H1 (cell line): ENCODE measurements around the gene PRKAR1B. TPM values are rescaled to one million over a fixed set of nuclear protein-coding genes. Genes with fewer than 3 reads are reported as not detected.

Experiments
- CTCF ChIA-PET: fragments of 300-600 bp; sonication (Branson Sonifier 250); formaldehyde crosslinking; loops from one replicate; lab custom pipeline; 2021; ENCODE audit not compliant: partially characterized antibody; lab: Charles Lee
- POLR2A ChIA-PET: fragments of 300-600 bp; sonication (Branson Sonifier 250); formaldehyde crosslinking; loops from one replicate; lab custom pipeline; 2021; ENCODE audit warnings: inconsistent platforms; ENCODE audit not compliant: partially characterized antibody; lab: Charles Lee
- DNase-seq, 2 experiments: peaks; one replicate each; pipeline versions ENCODE4 v3.0.0 to v3.0.0-alpha.2; 2010 to 2022; ENCODE audit warnings: low spot score in 2 of 2, low read depth in 1 of 2, mixed read lengths in 1 of 2
- FAIRE-seq: peaks from 2 replicates; lab custom pipeline; 2011; peaks lifted over from hg19 to GRCh38; lab: Jason Lieb, UNC
- H2AFZ ChIP-seq: 2 replicates; pipeline ENCODE4 v1.8.1; 2012; ENCODE audit warnings: low read length, inconsistent platforms
- H2AK5ac ChIP-seq: 2 replicates; pipeline ENCODE4 v1.6.1; 2013; ENCODE audit warnings: low read depth, low read length
- H2BK120ac ChIP-seq: replicated peaks from 2 replicates; pipeline ENCODE3; 2013; ENCODE audit warnings: low read depth, low read length, inconsistent platforms
- H2BK12ac ChIP-seq: 2 replicates; pipeline ENCODE4 v1.6.1; 2013; ENCODE audit warnings: low read depth, low read length
- H2BK15ac ChIP-seq: 2 replicates; pipeline ENCODE4 v1.6.1; 2013; ENCODE audit warnings: low read length
- H2BK20ac ChIP-seq: 2 replicates; pipeline ENCODE4 v1.6.1; 2013; ENCODE audit warnings: low read length
- H2BK5ac ChIP-seq: 2 replicates; pipeline ENCODE4 v1.6.1; 2013; ENCODE audit warnings: low read depth, low read length
- H3K14ac ChIP-seq: 2 replicates; pipeline ENCODE4 v1.6.1; 2013; ENCODE audit warnings: inconsistent platforms; ENCODE audit not compliant: insufficient read length
- H3K18ac ChIP-seq: 2 replicates; pipeline ENCODE4 v1.6.1; 2013; ENCODE audit warnings: low read length; ENCODE audit errors: extremely low read depth
- H3K23ac ChIP-seq: 2 replicates; pipeline ENCODE4 v1.6.1; 2013; ENCODE audit warnings: inconsistent platforms; ENCODE audit not compliant: insufficient read length
- H3K23me2 ChIP-seq: 2 replicates; pipeline ENCODE4 v1.6.1; 2013; ENCODE audit warnings: low read depth, low read length
- H3K27ac ChIP-seq: 2 replicates; pipeline ENCODE4 v1.6.1; 2011; ENCODE audit warnings: low read depth, low read length, inconsistent platforms
- H3K27me3 ChIP-seq, 4 experiments: replicated peaks in 1 of 4; 1 replicate in 1 of 4; 2 replicates in 3 of 4; pipeline versions ENCODE4 v1.6.1 to v1.8.1; 2011 to 2013; ENCODE audit warnings: low read length in 3 of 4, mild to moderate bottlenecking in 3 of 4, inconsistent platforms in 2 of 4, mixed read lengths in 2 of 4, moderate library complexity in 1 of 4; ENCODE audit not compliant: control insufficient read depth in 3 of 4, insufficient read depth in 3 of 4; ENCODE audit errors: extremely low read depth in 1 of 4
- H3K36me3 ChIP-seq, 4 experiments: 2 replicates each; pipeline versions ENCODE4 v1.6.1 to v1.8.1; 2011 to 2013; ENCODE audit warnings: mild to moderate bottlenecking in 4 of 4, low read length in 3 of 4, moderate library complexity in 2 of 4, control low read depth in 1 of 4, inconsistent platforms in 1 of 4; ENCODE audit not compliant: insufficient read depth in 4 of 4, control insufficient read depth in 2 of 4
- H3K4ac ChIP-seq: replicated peaks from 2 replicates; pipeline ENCODE3; 2013; ENCODE audit warnings: low read length, low read depth, mixed read lengths, inconsistent platforms; ENCODE audit not compliant: insufficient read length
- H3K4me1 ChIP-seq, 4 experiments: replicated peaks in 1 of 4; 1 replicate in 1 of 4; 2 replicates in 3 of 4; pipeline versions ENCODE4 v1.6.1 to v1.8.1; 2011 to 2013; ENCODE audit warnings: low read length in 3 of 4, inconsistent platforms in 2 of 4, mixed read lengths in 1 of 4; ENCODE audit not compliant: insufficient read depth in 4 of 4, control insufficient read depth in 3 of 4
- H3K4me2 ChIP-seq, 2 experiments: 2 replicates each; pipeline versions ENCODE4 v1.6.1 to v1.8.1; 2011 to 2013; ENCODE audit warnings: low read depth in 2 of 2, low read length in 2 of 2, control low read depth in 1 of 2, inconsistent platforms in 1 of 2, mild to moderate bottlenecking in 1 of 2; ENCODE audit not compliant: insufficient read depth in 1 of 2
- H3K4me3 ChIP-seq, 4 experiments: fragments of 200-600, 300-600 bp in 1 of 4; sonication (generic), shearing (Covaris generic), sonication (Bioruptor Twin) in 1 of 4; 2 replicates each; pipeline versions ENCODE4 v1.5.1 to v1.8.1; 2011 to 2016; ENCODE audit warnings: low read length in 4 of 4, low read depth in 3 of 4, control low read depth in 2 of 4, inconsistent platforms in 2 of 4, mild to moderate bottlenecking in 2 of 4, mixed read lengths in 1 of 4, moderate library complexity in 1 of 4; ENCODE audit not compliant: insufficient read depth in 2 of 4; ENCODE audit errors: extremely low read depth in 1 of 4
- H3K56ac ChIP-seq: replicated peaks from 2 replicates; pipeline ENCODE3; 2013; ENCODE audit warnings: low read depth, mild to moderate bottlenecking, mixed read lengths, low read length, inconsistent platforms; ENCODE audit not compliant: insufficient read length
- H3K79me1 ChIP-seq: 2 replicates; pipeline ENCODE4 v1.6.1; 2013; ENCODE audit warnings: low read depth, low read length, control low read depth
- H3K79me2 ChIP-seq, 2 experiments: 2 replicates each; pipeline versions ENCODE4 v1.6.1 to v1.8.1; 2012 to 2013; ENCODE audit warnings: low read length in 2 of 2, mild to moderate bottlenecking in 2 of 2, inconsistent platforms in 1 of 2; ENCODE audit not compliant: insufficient read depth in 2 of 2, control insufficient read depth in 1 of 2
- H3K9ac ChIP-seq, 4 experiments: replicated peaks in 1 of 4; 1 replicate in 1 of 4; 2 replicates in 3 of 4; pipeline versions ENCODE4 v1.6.1 to v1.8.1; 2011 to 2013; ENCODE audit warnings: low read depth in 3 of 4, low read length in 3 of 4, control low read depth in 2 of 4, mild to moderate bottlenecking in 2 of 4, moderate library complexity in 2 of 4, inconsistent platforms in 1 of 4; ENCODE audit errors: extremely low read depth in 1 of 4
- H3K9me3 ChIP-seq, 2 experiments: 2 replicates each; pipeline versions ENCODE4 v1.6.1 to v1.8.1; 2012 to 2013; ENCODE audit warnings: mild to moderate bottlenecking in 2 of 2, moderate library complexity in 2 of 2, control low read depth in 1 of 2, inconsistent platforms in 1 of 2, low read depth in 1 of 2, low read length in 1 of 2, mixed read lengths in 1 of 2; ENCODE audit not compliant: insufficient read depth in 2 of 2
- H4K20me1 ChIP-seq, 2 experiments: replicated peaks in 1 of 2; 2 replicates each; pipeline versions ENCODE3 to v1.8.1; 2011 to 2013; ENCODE audit warnings: inconsistent platforms in 2 of 2, low read length in 2 of 2, mild to moderate bottlenecking in 1 of 2; ENCODE audit not compliant: insufficient read depth in 2 of 2, control insufficient read depth in 1 of 2
- H4K5ac ChIP-seq: 2 replicates; pipeline ENCODE4 v1.6.1; 2013; ENCODE audit warnings: low read length, low read depth, mixed read lengths, inconsistent platforms; ENCODE audit not compliant: insufficient read length
- H4K8ac ChIP-seq: 2 replicates; pipeline ENCODE4 v1.8.0; 2013; ENCODE audit warnings: mild to moderate bottlenecking, moderate library complexity, low read length, inconsistent platforms; ENCODE audit not compliant: insufficient read depth; ENCODE audit errors: extremely low read depth
- H4K91ac ChIP-seq: replicated peaks from 2 replicates; pipeline ENCODE3; 2013; ENCODE audit warnings: low read length, mixed read lengths, inconsistent platforms; ENCODE audit not compliant: insufficient read length
- EGR1 ChIP-seq: IDR thresholded peaks from 2 replicates; pipeline ENCODE4 v1.6.1; 2011; ENCODE audit warnings: low read depth, low read length, borderline replicate concordance
- EZH2 ChIP-seq: fragments of 200-600 bp; sonication (generic); IDR thresholded peaks from 2 replicates; pipeline ENCODE4 v1.7.1; 2012; ENCODE audit warnings: low read depth, mild to moderate bottlenecking, moderate library complexity, low read length, inconsistent platforms; ENCODE audit not compliant: severe bottlenecking
- HDAC2 ChIP-seq, 2 experiments: fragments of 300-600 bp in 1 of 2; sonication (generic) in 1 of 2; IDR thresholded peaks; 2 replicates each; pipeline ENCODE4 v1.6.1; 2011 to 2012; ENCODE audit warnings: low read depth in 2 of 2, low read length in 2 of 2, mild to moderate bottlenecking in 2 of 2, moderate library complexity in 2 of 2, borderline replicate concordance in 1 of 2, inconsistent platforms in 1 of 2
- JUN ChIP-seq: IDR thresholded peaks from 2 replicates; pipeline ENCODE4 v1.6.1; 2011; ENCODE audit warnings: low read depth, mild to moderate bottlenecking, improper control_type of control experiment, low read length
- JUND ChIP-seq: IDR thresholded peaks from 2 replicates; pipeline ENCODE4 v1.6.1; 2011; ENCODE audit warnings: mild to moderate bottlenecking, improper control_type of control experiment, low read length
- MAFK ChIP-seq: IDR thresholded peaks from 2 replicates; pipeline ENCODE4 v1.6.1; 2012; ENCODE audit warnings: low read depth, mild to moderate bottlenecking, improper control_type of control experiment, low read length
- RAD21 ChIP-seq, 2 experiments: IDR thresholded peaks in 1 of 2; conservative IDR thresholded peaks in 1 of 2; 2 replicates each; pipeline ENCODE4 v1.6.1; 2011; ENCODE audit warnings: low read depth in 2 of 2, low read length in 2 of 2, improper control_type of control experiment in 1 of 2, inconsistent platforms in 1 of 2, mild to moderate bottlenecking in 1 of 2, moderate library complexity in 1 of 2
- SIN3A ChIP-seq, 2 experiments: IDR thresholded peaks in 1 of 2; conservative IDR thresholded peaks in 1 of 2; 2 replicates each; pipeline ENCODE4 v1.6.1; 2011 to 2012; ENCODE audit warnings: low read length in 2 of 2, improper control_type of control experiment in 1 of 2, low read depth in 1 of 2, mild to moderate bottlenecking in 1 of 2
- TBP ChIP-seq: IDR thresholded peaks from 2 replicates; pipeline ENCODE4 v1.6.1; 2011; ENCODE audit warnings: low read depth, low read length, improper control_type of control experiment
- WGBS, 2 experiments: shearing (Covaris generic) in 1 of 2; methylation state at CpG; one replicate each; pipeline versions ENCODE4 v1.1.6 to v1.1.7; 2013 to 2015; ENCODE audit warnings: low lambda C conversion rate in 2 of 2, mixed read lengths in 2 of 2, inconsistent platforms in 1 of 2, low coverage in 1 of 2, missing lambda C conversion rate in 1 of 2; ENCODE audit not compliant: insufficient replicate concordance in 2 of 2, insufficient coverage in 1 of 2, insufficient read length in 1 of 2; ENCODE audit errors: extremely low coverage in 1 of 2, missing lambda C conversion rate in 1 of 2; 5-methylcytosine and 5-hydroxymethylcytosine counted together
- polyA plus RNA-seq, 7 experiments: library from polyadenylated mRNA; depleted of rRNA in 3 of 7; stranded (reverse) in 5 of 7; unstranded in 2 of 7; fragments of >200 nt in 5 of 7; fragments of 200-250 nt in 2 of 7; gene quantifications; 1 replicate in 5 of 7; 2 replicates in 1 of 7; 4 replicates in 1 of 7; pipeline versions ENCODE4 v1.2.1 to v1.2.3, GENCODE V29; 2011 to 2013; ENCODE audit warnings: missing spikeins in 2 of 7, mixed read lengths in 2 of 7
- total RNA-seq: library from RNA; stranded (reverse); fragmentation: NEBNext Ultra II Directional; extraction: Animal tissue kit (Norgen Biotek cat#: 25700); gene quantifications from 2 replicates; pipeline ENCODE4 v1.2.1, GENCODE V29; 2021

Gene PRKAR1B
- total and polyA plus RNA-seq, 2 of the 8 experiments (the other 6 are each of a cell fraction or from before 2014, with no cell fraction given) = 12.3 to 55.7 TPM

- Histone ChIP-seq H3K23me2 (peaks cover 10% of the 10 kb centered on the region; the same call in 1 of the 2 replicates), H2BK20ac (no peak overlapping the region), H2AFZ (no peak overlapping the region), H3K4me2 (no peak overlapping the region), H3K14ac (no peak overlapping the region), H3K9ac (no peak overlapping the region), H3K79me1 (peaks cover 3% of the 10 kb centered on the region; the same call in 1 of the 2 replicates), H3K4ac (no peak overlapping the region), H4K5ac (no peak overlapping the region), H3K56ac (no peak overlapping the region), H3K9me3 (no peaks in the 10 kb centered on the region), H2BK120ac (no peak overlapping the region), H2BK15ac (no peak overlapping the region), H2AK5ac (no peak overlapping the region), H2BK5ac (no peak overlapping the region), H4K8ac (no peak overlapping the region; the same call in 1 of the 2 replicates), H2BK12ac (no peak overlapping the region), H3K36me3 (peaks cover 0 to 12% (median 2%) of the 10 kb centered on the region in 4 experiments; a peak in 2 of 8 replicates), H3K4me3 (no peak overlapping the region), H3K27ac (no peak overlapping the region), H3K79me2 (peaks cover 0 to 5% of the 10 kb centered on the region in 2 experiments; a peak in 1 of 4 replicates), H4K91ac (no peak overlapping the region), H3K4me1 (no peaks in the 10 kb centered on the region; a peak in 3 of 7 replicates), H3K27me3 (no peaks in the 10 kb centered on the region), H3K18ac (no peak overlapping the region), H4K20me1 (peaks cover 0 to 3% of the 10 kb centered on the region in 2 experiments), H3K23ac (no peak overlapping the region)
- DNase-seq (no peak), FAIRE-seq (no peak)
- CTCF ChIA-PET = no interaction called here
- POLR2A ChIA-PET = no interaction called here
- no CpG with 5 or more reads among the region's 2 CpGs for WGBS, 2 experiments
- TF ChIP-seq JUN = no peak
- no peak for TF ChIP-seq SIN3A (conservative IDR thresholded peaks at IDR 0.05 in 1 of 2, IDR thresholded peaks at IDR 0.05 in 1 of 2; ENCODE audit: low read depth in 1 of 2, low read length in 2 of 2)
- TF ChIP-seq TBP = no peak
- TF ChIP-seq HDAC2 (IDR thresholded peaks at IDR 0.05; ENCODE audit: borderline replicate concordance in 1 of 2, low read depth in 2 of 2, low read length in 2 of 2) = no peak
- TF ChIP-seq EZH2 = no peak
- TF ChIP-seq EGR1 = no peak
- TF ChIP-seq JUND = no peak
- no peak for TF ChIP-seq MAFK
- TF ChIP-seq RAD21 (IDR thresholded peaks at IDR 0.05 in 1 of 2, conservative IDR thresholded peaks at IDR 0.05 in 1 of 2; ENCODE audit: low read depth in 2 of 2, low read length in 2 of 2) = no peak
Observed at GRCh38 chr7:608361-608760, 118.7 kb downstream of the PRKAR1B start.
